Measurements from ENCODE around the gene COPZ1. TPM values are rescaled to one million over a fixed set of nuclear protein-coding genes. Genes with fewer than 3 reads are reported as not detected.
A peak's percentile ranks its signal among the peaks of the same experiment; 100 is the strongest.

COPZ1 gene
- total RNA-seq, 1 donor from 2014 or later = 173 TPM

GRCh38 chr12:54294152-54294952 lies 30.6 kb upstream of the COPZ1 start:
- Mint-ChIP-seq H3K4me1 (ENCODE audit: low read depth) (peaks cover 24% of the 10 kb centered on the region), H3K9me3 (ENCODE audit: low read depth) (no peaks in the 10 kb centered on the region), H3K27me3 (no peaks in the 10 kb centered on the region), H3K36me3 (ENCODE audit: insufficient read depth) (peaks cover 11% of the 10 kb centered on the region), H3K27ac (no peak overlapping the region), H3K4me3 (ENCODE audit: low read depth) (no peak overlapping the region)
- DNase-seq (ENCODE audit: low spot score, unreplicated experiment) = peak; percentile 33
- TF ChIP-seq CTCF (IDR thresholded peaks at IDR 0.05; ENCODE audit: unreplicated experiment) = peak; percentile 67

GRCh38 chr12:54294953-54295566 lies 29.9 kb upstream of the COPZ1 start:
- H3K36me3 Mint-ChIP-seq (ENCODE audit: insufficient read depth) = peaks cover 9% of the 10 kb centered on the region
- no peak for TF ChIP-seq CTCF (IDR thresholded peaks at IDR 0.05; ENCODE audit: unreplicated experiment)
- no peaks in the 10 kb centered on the region for H3K27me3 Mint-ChIP-seq
- DNase-seq (ENCODE audit: low spot score, unreplicated experiment) = no peak
- peak overlapping the region; percentile 20 for H3K27ac Mint-ChIP-seq
- no peaks in the 10 kb centered on the region for H3K9me3 Mint-ChIP-seq (ENCODE audit: low read depth)
- no peak overlapping the region for H3K4me3 Mint-ChIP-seq (ENCODE audit: low read depth)
- H3K4me1 Mint-ChIP-seq (ENCODE audit: low read depth) = peaks cover 30% of the 10 kb centered on the region

- H3K27ac Mint-ChIP-seq = peak overlapping the region; percentile 65
- no peaks in the 10 kb centered on the region for H3K9me3 Mint-ChIP-seq (ENCODE audit: low read depth)
- peaks cover 43% of the 10 kb centered on the region for H3K4me1 Mint-ChIP-seq (ENCODE audit: low read depth)
- H3K36me3 Mint-ChIP-seq (ENCODE audit: insufficient read depth) = peaks cover 7% of the 10 kb centered on the region
- no peaks in the 10 kb centered on the region for H3K27me3 Mint-ChIP-seq
- DNase-seq (ENCODE audit: low spot score, unreplicated experiment) = no peak
- no peak overlapping the region for H3K4me3 Mint-ChIP-seq (ENCODE audit: low read depth)
- no peak for TF ChIP-seq CTCF (IDR thresholded peaks at IDR 0.05; ENCODE audit: unreplicated experiment)
Measured at GRCh38 chr12:54296393-54297099, 28.4 kb upstream of the COPZ1 start.

GRCh38 chr12:54298904-54299303 lies 26.0 kb upstream of the COPZ1 start:
- Mint-ChIP-seq H3K9me3 (ENCODE audit: low read depth) (no peaks in the 10 kb centered on the region), H3K27ac (peak overlapping the region; percentile 97), H3K4me3 (ENCODE audit: low read depth) (peak overlapping the region; percentile 80), H3K36me3 (ENCODE audit: insufficient read depth) (no peaks in the 10 kb centered on the region), H3K27me3 (no peaks in the 10 kb centered on the region), H3K4me1 (ENCODE audit: low read depth) (peaks cover 59% of the 10 kb centered on the region)
- DNase-seq (ENCODE audit: low spot score, unreplicated experiment) = no peak
- TF ChIP-seq CTCF (IDR thresholded peaks at IDR 0.05; ENCODE audit: unreplicated experiment) = no peak

- peaks cover 63% of the 10 kb centered on the region for H3K4me1 Mint-ChIP-seq (ENCODE audit: low read depth)
- H3K27me3 Mint-ChIP-seq = no peaks in the 10 kb centered on the region
- no peak for DNase-seq (ENCODE audit: low spot score, unreplicated experiment)
- H3K9me3 Mint-ChIP-seq (ENCODE audit: low read depth) = no peaks in the 10 kb centered on the region
- no peaks in the 10 kb centered on the region for H3K36me3 Mint-ChIP-seq (ENCODE audit: insufficient read depth)
- no peak for TF ChIP-seq CTCF (IDR thresholded peaks at IDR 0.05; ENCODE audit: unreplicated experiment)
- H3K27ac Mint-ChIP-seq = peak overlapping the region; percentile 97
- H3K4me3 Mint-ChIP-seq (ENCODE audit: low read depth) = peak overlapping the region; percentile 80
Measured at GRCh38 chr12:54299515-54300224, 25.3 kb upstream of the COPZ1 start.

Data from progenitor cell of endocrine pancreas (in vitro differentiated cells).